ENCODE measurements around the gene EXOC4. TPM values are rescaled to one million over a fixed set of nuclear protein-coding genes. Genes with fewer than 3 reads are reported as not detected.

EXOC4 gene
- total and polyA plus RNA-seq, 2 of the 13 experiments (the other 11 are each of a cell fraction or from before 2014, with no cell fraction given), result 22.5 to 39.0 TPM

GRCh38 chr7:133284092-133284491 is 31.2 kb downstream of the EXOC4 start (continued):
- TF ChIP-seq GRHL1 (CRISPR knock-in tag; conservative IDR thresholded peaks at IDR 0.05) (no peak), HIVEP1 (CRISPR knock-in tag; IDR thresholded peaks at IDR 0.05) (no peak), ZUFSP (CRISPR knock-in tag; IDR thresholded peaks at IDR 0.05; ENCODE audit: borderline replicate concordance) (no peak), ZBTB33 (CRISPR knock-in tag; IDR thresholded peaks at IDR 0.05) (no peak), ZNF839 (CRISPR knock-in tag; IDR thresholded peaks at IDR 0.05; ENCODE audit: borderline replicate concordance) (no peak), ZNF749 (CRISPR knock-in tag; IDR thresholded peaks at IDR 0.05; ENCODE audit: borderline replicate concordance) (no peak), PAX8 (CRISPR knock-in tag; IDR thresholded peaks at IDR 0.05; ENCODE audit: borderline replicate concordance) (no peak), ZNF337 (CRISPR knock-in tag; IDR thresholded peaks at IDR 0.05; ENCODE audit: borderline replicate concordance, low read depth) (no peak), RARG (CRISPR knock-in tag; IDR thresholded peaks at IDR 0.05; ENCODE audit: low read depth) (no peak), HNF1A (IDR thresholded peaks at IDR 0.05; ENCODE audit: low read depth) (no peak), HNF1A (CRISPR knock-in tag; IDR thresholded peaks at IDR 0.05; ENCODE audit: borderline replicate concordance) (no peak), ZNF746 (CRISPR knock-in tag; IDR thresholded peaks at IDR 0.05) (no peak), MEF2D (CRISPR knock-in tag; IDR thresholded peaks at IDR 0.05) (no peak), ZSCAN20 (CRISPR knock-in tag; IDR thresholded peaks at IDR 0.05; ENCODE audit: borderline replicate concordance) (no peak)

Measured in HepG2 (cell line).